LNCaP clone FGC (cell line): ENCODE data around the gene RSPH3.
"Not testable (repeated sequence)": the region's sequence is repeated elsewhere in the genome, so short reads cannot be mapped to it uniquely, and the experiment has no call there.

Experiments
- DNase-seq: peaks from one replicate; pipeline ENCODE4 v3.0.0-alpha.2; 2011; ENCODE audit warnings: low read depth
- H3K4me3 ChIP-seq: 2 replicates; pipeline ENCODE4 v1.5.1; 2011; ENCODE audit warnings: mild to moderate bottlenecking, low read depth, low read length, control low read depth
- CTCF ChIP-seq: IDR thresholded peaks from 2 replicates; pipeline ENCODE4 v1.5.1; 2012; ENCODE audit warnings: mild to moderate bottlenecking; ENCODE audit not compliant: control insufficient read depth, insufficient read depth; ENCODE audit errors: extremely low read depth

RSPH3 gene

GRCh38 chr6:159042826-159043181 lies 42.8 kb upstream of the RSPH3 start:
- no peak for DNase-seq
- no peak for TF ChIP-seq CTCF
- no peak overlapping the region for H3K4me3 ChIP-seq

DNA sequence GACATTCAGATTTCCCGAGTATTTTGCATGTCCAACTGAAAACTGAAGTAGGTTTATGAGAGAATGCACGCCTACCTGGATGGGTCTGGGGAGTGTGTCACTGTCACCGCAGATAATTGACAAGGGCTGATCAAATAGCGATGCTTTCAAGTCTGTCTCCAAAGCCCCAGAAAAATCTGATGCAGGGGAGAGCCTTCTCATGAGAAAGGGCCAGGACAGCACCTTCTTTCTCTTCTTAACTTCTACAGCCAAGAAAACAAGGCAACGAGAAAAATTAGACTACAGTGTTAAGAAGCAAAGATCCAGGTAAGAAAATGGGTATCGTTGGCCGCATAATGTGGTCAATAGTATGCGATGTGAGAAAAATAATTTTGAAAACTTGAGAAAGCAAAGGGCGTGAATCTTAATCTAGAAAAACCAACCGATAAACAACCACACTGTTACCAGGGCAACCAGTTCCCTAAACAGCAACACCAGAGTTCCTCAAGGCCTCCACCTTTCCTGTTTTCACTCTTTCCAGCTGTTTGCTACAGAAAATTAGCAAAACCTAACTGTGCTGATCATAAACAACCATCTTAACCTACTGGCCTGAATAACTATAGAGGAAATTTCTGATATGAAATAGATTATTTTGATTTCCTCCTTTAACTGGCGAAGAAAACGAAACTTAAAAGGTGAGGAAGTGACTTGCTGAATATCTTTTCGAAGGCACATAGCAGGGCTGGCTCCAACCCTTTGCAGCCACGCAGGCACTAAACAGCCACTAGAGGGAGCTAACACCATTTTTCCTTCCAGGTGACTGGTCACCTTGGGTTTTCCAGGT lies 42.2 kb upstream of the RSPH3 start:
- TF ChIP-seq CTCF, result peak; percentile 80
- no peak overlapping the region for H3K4me3 ChIP-seq
- no peak for DNase-seq

DNA sequence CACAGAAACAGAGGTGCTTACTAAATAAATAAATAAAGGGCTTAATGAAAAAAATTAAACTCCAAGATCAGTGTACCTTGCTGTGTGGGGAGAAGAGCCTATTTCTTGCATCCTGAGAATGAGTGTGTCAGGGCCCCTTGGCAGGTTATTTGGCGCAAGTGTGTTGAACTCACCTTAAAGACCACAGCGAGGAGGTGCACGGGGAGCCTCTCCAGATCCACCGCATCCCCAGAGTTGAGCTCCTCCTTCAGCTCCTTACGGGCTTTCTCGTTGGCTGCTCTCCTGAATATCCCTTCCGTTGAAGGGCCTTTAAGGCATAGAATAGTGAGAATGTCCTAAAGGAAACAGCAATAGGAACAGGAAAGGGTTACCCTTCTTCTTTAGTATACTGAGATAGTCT lies 41.2 kb upstream of the RSPH3 start:
- no peak overlapping the region for H3K4me3 ChIP-seq
- TF ChIP-seq CTCF, result no peak
- no peak for DNase-seq

- H3K4me3 ChIP-seq, result no peak overlapping the region
Observed at GRCh38 chr6:159039885-159040258, 39.9 kb upstream of the RSPH3 start.

GRCh38 chr6:159038914-159039884 lies 39.2 kb upstream of the RSPH3 start:
- no peak for TF ChIP-seq CTCF
- DNase-seq, result peak; percentile 35
- no peak overlapping the region for H3K4me3 ChIP-seq

More at GRCh38 chr6:159039885-159040258, 39.9 kb upstream of the RSPH3 start:
- TF ChIP-seq CTCF, result no peak
- DNase-seq, result no peak

- not testable (repeated sequence) for DNase-seq, H3K4me3 ChIP-seq
Observed at GRCh38 chr6:159038318-159038717, 38.3 kb upstream of the RSPH3 start.

GRCh38 chr6:159037756-159038290 lies 37.8 kb upstream of the RSPH3 start:
- no peak overlapping the region for H3K4me3 ChIP-seq
- no peak for TF ChIP-seq CTCF
- no peak for DNase-seq
